Measurements from ENCODE around the gene WFIKKN2.
A peak's percentile ranks its signal among the peaks of the same experiment; 100 is the strongest.

Gene WFIKKN2

GRCh38 chr17:50833510-50834428 lies 1.6 kb upstream of the WFIKKN2 start:
- DNase-seq (ENCODE audit: extremely low read depth in 1 of 2, low read depth in 1 of 2) = no peak

GRCh38 chr17:50834429-50835300 lies 721 bp upstream of the WFIKKN2 start:
- DNase-seq (ENCODE audit: extremely low read depth in 1 of 2, low read depth in 1 of 2) = no peak

- no peak for DNase-seq (ENCODE audit: extremely low read depth in 1 of 2, low read depth in 1 of 2)
These were observed 1.4 kb downstream of the WFIKKN2 start for GRCh38 chr17:50836826-50837225.

- no peak for DNase-seq (ENCODE audit: extremely low read depth in 1 of 2, low read depth in 1 of 2)
These were observed 2.0 kb downstream of the WFIKKN2 start for GRCh38 chr17:50837286-50837979.

- DNase-seq (ENCODE audit: extremely low read depth in 1 of 2, low read depth in 1 of 2) = no peak
These were observed 2.9 kb downstream of the WFIKKN2 start for GRCh38 chr17:50837980-50838954.

GRCh38 chr17:50839591-50840310 lies 4.4 kb downstream of the WFIKKN2 start:
- DNase-seq (ENCODE audit: extremely low read depth in 1 of 2, low read depth in 1 of 2) = no peak

- DNase-seq (ENCODE audit: extremely low read depth in 1 of 2, low read depth in 1 of 2) = no peak
These were observed 5.0 kb downstream of the WFIKKN2 start for GRCh38 chr17:50840311-50840851.

- DNase-seq (ENCODE audit: extremely low read depth in 1 of 2, low read depth in 1 of 2) = no peak
These were observed 6.0 kb downstream of the WFIKKN2 start for GRCh38 chr17:50841277-50841948.

GRCh38 chr17:50841949-50842354 lies 6.6 kb downstream of the WFIKKN2 start:
- peak in 1 of 2 donors; percentile 29 for DNase-seq (ENCODE audit: extremely low read depth in 1 of 2, low read depth in 1 of 2)

- no peak for DNase-seq (ENCODE audit: extremely low read depth in 1 of 2, low read depth in 1 of 2)
These were observed 7.2 kb downstream of the WFIKKN2 start for GRCh38 chr17:50842506-50843149.

GRCh38 chr17:50843150-50843905 lies 7.9 kb downstream of the WFIKKN2 start:
- no peak for DNase-seq (ENCODE audit: extremely low read depth in 1 of 2, low read depth in 1 of 2)

- no peak for DNase-seq (ENCODE audit: extremely low read depth in 1 of 2, low read depth in 1 of 2)
These were observed 8.8 kb downstream of the WFIKKN2 start for GRCh38 chr17:50844117-50844700.

- DNase-seq (ENCODE audit: extremely low read depth in 1 of 2, low read depth in 1 of 2) = no peak
These were observed 10.1 kb downstream of the WFIKKN2 start for GRCh38 chr17:50845240-50846147.

GRCh38 chr17:50847566-50847965 lies 12.2 kb downstream of the WFIKKN2 start:
- no peak for DNase-seq (ENCODE audit: extremely low read depth in 1 of 2, low read depth in 1 of 2)

- no peak for DNase-seq (ENCODE audit: extremely low read depth in 1 of 2, low read depth in 1 of 2)
These were observed 12.7 kb downstream of the WFIKKN2 start for GRCh38 chr17:50848039-50848438.

- no peak for DNase-seq (ENCODE audit: extremely low read depth in 1 of 2, low read depth in 1 of 2)
These were observed 13.3 kb downstream of the WFIKKN2 start for GRCh38 chr17:50848711-50849110.
